ENCODE data around the gene NUDC. TPM values are rescaled to one million over a fixed set of nuclear protein-coding genes. Genes with fewer than 3 reads are reported as not detected.
A peak's percentile ranks its signal among the peaks of the same experiment; 100 is the strongest.

NUDC gene
- total RNA-seq, 6 experiments from 2014 or later = 69.1 to 92.6 (median 87.6) TPM

- peaks cover 18% of the 10 kb centered on the region for H3K36me3 Mint-ChIP-seq (ENCODE audit: low read depth)
These were observed 27.9 kb downstream of the NUDC start for GRCh38 chr1:26949266-26949925.

GRCh38 chr1:26949926-26950319 lies 28.4 kb downstream of the NUDC start:
- Mint-ChIP-seq H3K27me3 (ENCODE audit: insufficient read depth) (no peaks in the 10 kb centered on the region; the same call in 1 of the 2 replicates), H3K4me1 (ENCODE audit: low read depth) (no peaks in the 10 kb centered on the region; the same call in 1 of the 2 replicates), H3K4me3 (no peak overlapping the region), H3K36me3 (ENCODE audit: low read depth) (peaks cover 16% of the 10 kb centered on the region), H3K27ac (no peak overlapping the region), H3K9me3 (no peaks in the 10 kb centered on the region)
- no peak for DNase-seq
- TF ChIP-seq CTCF (IDR thresholded peaks at IDR 0.05) = no peak

More at GRCh38 chr1:26949266-26949925, 27.9 kb downstream of the NUDC start:
- no peaks in the 10 kb centered on the region; the same call in 1 of the 2 replicates for H3K27me3 Mint-ChIP-seq (ENCODE audit: insufficient read depth)
- no peak for TF ChIP-seq CTCF (IDR thresholded peaks at IDR 0.05)
- H3K4me1 Mint-ChIP-seq (ENCODE audit: low read depth) = no peaks in the 10 kb centered on the region; the same call in 1 of the 2 replicates
- no peaks in the 10 kb centered on the region for H3K9me3 Mint-ChIP-seq
- peak overlapping the region; percentile 18; the same call in 1 of the 2 replicates for H3K27ac Mint-ChIP-seq
- H3K4me3 Mint-ChIP-seq = no peak overlapping the region
- no peak for DNase-seq

- no peak overlapping the region for H3K4me3 Mint-ChIP-seq
- no peaks in the 10 kb centered on the region; the same call in 1 of the 2 replicates for H3K4me1 Mint-ChIP-seq (ENCODE audit: low read depth)
- no peak overlapping the region for H3K27ac Mint-ChIP-seq
- H3K36me3 Mint-ChIP-seq (ENCODE audit: low read depth) = peaks cover 12% of the 10 kb centered on the region
- no peaks in the 10 kb centered on the region; the same call in 1 of the 2 replicates for H3K27me3 Mint-ChIP-seq (ENCODE audit: insufficient read depth)
- H3K9me3 Mint-ChIP-seq = peaks cover 2% of the 10 kb centered on the region; the same call in 1 of the 2 replicates
- TF ChIP-seq CTCF (IDR thresholded peaks at IDR 0.05) = no peak
- DNase-seq = no peak
These were observed 29.1 kb downstream of the NUDC start for GRCh38 chr1:26950602-26951001.

GRCh38 chr1:26951216-26951615 lies 29.7 kb downstream of the NUDC start:
- no peak overlapping the region for H3K4me3 Mint-ChIP-seq
- H3K27ac Mint-ChIP-seq = no peak overlapping the region
- TF ChIP-seq CTCF (IDR thresholded peaks at IDR 0.05) = no peak
- H3K4me1 Mint-ChIP-seq (ENCODE audit: low read depth) = no peaks in the 10 kb centered on the region; the same call in 1 of the 2 replicates
- peaks cover 15% of the 10 kb centered on the region; the same call in 1 of the 2 replicates for H3K36me3 Mint-ChIP-seq (ENCODE audit: low read depth)
- DNase-seq = no peak
- H3K27me3 Mint-ChIP-seq (ENCODE audit: insufficient read depth) = peaks cover 3% of the 10 kb centered on the region
- H3K9me3 Mint-ChIP-seq = peaks cover 9% of the 10 kb centered on the region

- Mint-ChIP-seq H3K9me3 (peaks cover 13% of the 10 kb centered on the region), H3K4me1 (ENCODE audit: low read depth) (no peaks in the 10 kb centered on the region; the same call in 1 of the 2 replicates), H3K36me3 (ENCODE audit: low read depth) (peaks cover 16% of the 10 kb centered on the region; the same call in 1 of the 2 replicates), H3K27me3 (ENCODE audit: insufficient read depth) (peaks cover 8% of the 10 kb centered on the region), H3K27ac (no peak overlapping the region), H3K4me3 (no peak overlapping the region)
- no peak for TF ChIP-seq CTCF (IDR thresholded peaks at IDR 0.05)
- DNase-seq = no peak
These were observed 30.4 kb downstream of the NUDC start for GRCh38 chr1:26951821-26952497.

Measured in HFFc6 (cell line).